ENCODE measurements around the gene TIMM10.

DNA sequence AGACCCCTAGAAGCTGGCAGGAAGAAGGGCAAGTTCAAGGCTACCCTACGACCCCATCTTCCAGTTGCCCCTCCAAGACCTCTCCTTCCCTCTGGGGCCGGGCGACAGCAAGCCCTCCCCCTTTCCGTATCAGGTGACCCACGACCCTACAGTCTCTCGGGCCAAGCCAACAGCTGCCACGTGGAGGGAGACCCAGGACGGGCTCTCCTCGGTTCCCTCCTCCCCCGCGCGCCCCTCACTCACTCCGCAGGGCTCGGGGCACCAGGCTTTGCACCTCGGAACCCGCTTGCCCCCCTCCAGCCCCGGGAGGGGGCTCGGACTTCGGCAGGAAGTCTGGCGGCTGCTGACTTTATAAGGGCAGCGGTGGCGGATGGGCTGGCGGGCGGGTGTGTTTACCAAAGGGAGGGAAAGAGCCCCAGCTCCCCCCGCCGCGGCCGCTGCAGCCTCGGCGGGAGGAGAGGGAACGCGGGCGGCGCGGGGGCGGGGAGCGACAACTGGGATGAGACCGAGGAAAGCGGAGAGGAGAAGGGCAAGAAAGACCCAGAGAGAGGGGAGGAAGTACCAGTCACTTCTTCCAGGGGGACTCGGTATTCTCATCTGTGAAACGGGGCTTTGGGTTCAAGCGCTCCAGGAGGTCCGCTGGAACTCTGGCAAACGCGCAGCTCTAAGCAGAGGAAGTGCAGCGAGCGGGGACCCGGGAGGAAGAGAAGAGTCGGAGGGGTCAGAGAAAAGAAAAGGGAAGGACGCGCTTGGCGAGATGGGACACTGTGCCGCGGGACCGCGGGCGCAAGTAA is 15.8 kb downstream of the TIMM10 start:
- no peak for TF ChIP-seq POLR2A (IDR thresholded peaks at IDR 0.05)
- no peak for TF ChIP-seq POLR2AphosphoS5 (IDR thresholded peaks at IDR 0.05)
- TF ChIP-seq, protein P1, sequence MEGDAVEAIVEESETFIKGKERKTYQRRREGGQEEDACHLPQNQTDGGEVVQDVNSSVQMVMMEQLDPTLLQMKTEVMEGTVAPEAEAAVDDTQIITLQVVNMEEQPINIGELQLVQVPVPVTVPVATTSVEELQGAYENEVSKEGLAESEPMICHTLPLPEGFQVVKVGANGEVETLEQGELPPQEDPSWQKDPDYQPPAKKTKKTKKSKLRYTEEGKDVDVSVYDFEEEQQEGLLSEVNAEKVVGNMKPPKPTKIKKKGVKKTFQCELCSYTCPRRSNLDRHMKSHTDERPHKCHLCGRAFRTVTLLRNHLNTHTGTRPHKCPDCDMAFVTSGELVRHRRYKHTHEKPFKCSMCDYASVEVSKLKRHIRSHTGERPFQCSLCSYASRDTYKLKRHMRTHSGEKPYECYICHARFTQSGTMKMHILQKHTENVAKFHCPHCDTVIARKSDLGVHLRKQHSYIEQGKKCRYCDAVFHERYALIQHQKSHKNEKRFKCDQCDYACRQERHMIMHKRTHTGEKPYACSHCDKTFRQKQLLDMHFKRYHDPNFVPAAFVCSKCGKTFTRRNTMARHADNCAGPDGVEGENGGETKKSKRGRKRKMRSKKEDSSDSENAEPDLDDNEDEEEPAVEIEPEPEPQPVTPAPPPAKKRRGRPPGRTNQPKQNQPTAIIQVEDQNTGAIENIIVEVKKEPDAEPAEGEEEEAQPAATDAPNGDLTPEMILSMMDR (IDR thresholded peaks at IDR 0.05), result no peak
